HG02943 (cell line): ENCODE results near the gene USP19.
A peak's percentile ranks its signal among the peaks of the same experiment; 100 is the strongest.

Experiments
- ATAC-seq: cut with Tn5 transposase; IDR thresholded peaks from one replicate; pipeline ENCODE4 v1.9.1; 2021; ENCODE audit warnings: mild to moderate bottlenecking, low read depth, moderate library complexity; ENCODE audit not compliant: unreplicated experiment

The USP19 gene, protein sequence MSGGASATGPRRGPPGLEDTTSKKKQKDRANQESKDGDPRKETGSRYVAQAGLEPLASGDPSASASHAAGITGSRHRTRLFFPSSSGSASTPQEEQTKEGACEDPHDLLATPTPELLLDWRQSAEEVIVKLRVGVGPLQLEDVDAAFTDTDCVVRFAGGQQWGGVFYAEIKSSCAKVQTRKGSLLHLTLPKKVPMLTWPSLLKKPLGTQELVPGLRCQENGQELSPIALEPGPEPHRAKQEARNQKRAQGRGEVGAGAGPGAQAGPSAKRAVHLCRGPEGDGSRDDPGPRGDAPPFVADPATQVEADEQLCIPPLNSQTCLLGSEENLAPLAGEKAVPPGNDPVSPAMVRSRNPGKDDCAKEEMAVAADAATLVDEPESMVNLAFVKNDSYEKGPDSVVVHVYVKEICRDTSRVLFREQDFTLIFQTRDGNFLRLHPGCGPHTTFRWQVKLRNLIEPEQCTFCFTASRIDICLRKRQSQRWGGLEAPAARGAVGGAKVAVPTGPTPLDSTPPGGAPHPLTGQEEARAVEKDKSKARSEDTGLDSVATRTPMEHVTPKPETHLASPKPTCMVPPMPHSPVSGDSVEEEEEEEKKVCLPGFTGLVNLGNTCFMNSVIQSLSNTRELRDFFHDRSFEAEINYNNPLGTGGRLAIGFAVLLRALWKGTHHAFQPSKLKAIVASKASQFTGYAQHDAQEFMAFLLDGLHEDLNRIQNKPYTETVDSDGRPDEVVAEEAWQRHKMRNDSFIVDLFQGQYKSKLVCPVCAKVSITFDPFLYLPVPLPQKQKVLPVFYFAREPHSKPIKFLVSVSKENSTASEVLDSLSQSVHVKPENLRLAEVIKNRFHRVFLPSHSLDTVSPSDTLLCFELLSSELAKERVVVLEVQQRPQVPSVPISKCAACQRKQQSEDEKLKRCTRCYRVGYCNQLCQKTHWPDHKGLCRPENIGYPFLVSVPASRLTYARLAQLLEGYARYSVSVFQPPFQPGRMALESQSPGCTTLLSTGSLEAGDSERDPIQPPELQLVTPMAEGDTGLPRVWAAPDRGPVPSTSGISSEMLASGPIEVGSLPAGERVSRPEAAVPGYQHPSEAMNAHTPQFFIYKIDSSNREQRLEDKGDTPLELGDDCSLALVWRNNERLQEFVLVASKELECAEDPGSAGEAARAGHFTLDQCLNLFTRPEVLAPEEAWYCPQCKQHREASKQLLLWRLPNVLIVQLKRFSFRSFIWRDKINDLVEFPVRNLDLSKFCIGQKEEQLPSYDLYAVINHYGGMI (N-terminal part only)

DNA sequence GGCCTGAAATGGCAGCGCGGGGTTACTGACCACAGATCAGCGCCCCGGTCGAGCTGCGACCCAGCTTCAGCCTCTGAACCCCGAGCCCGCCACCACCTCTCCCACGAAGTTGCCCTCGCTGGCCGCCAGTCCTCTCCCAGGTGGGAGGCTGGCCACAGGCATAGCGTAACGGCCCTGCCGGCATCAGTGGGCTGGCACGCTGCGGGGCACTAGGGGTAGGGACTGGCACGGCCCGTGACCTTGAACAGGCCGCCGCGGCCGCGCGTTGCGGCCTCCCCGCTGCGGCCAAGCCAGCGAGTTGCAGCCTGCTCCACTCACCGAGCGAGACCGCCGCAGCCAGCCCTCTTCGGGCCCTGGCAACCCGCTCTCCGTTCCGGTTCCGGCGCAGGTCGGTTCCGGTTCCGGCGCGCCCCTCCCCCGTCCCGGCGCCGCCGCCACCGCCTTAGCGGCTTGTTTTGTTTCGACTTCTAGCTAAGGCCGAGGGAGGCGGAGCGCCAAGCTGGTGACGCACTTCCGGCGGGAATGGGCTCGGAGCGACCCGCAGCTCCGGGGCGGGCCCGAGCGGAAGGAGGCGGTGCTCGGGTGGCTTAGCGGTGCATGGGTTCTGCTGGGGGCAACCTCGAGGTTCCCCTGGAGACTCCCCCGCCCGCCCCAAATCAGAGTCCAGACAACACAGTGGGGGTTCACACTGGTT is at the start of gene USP19:
USP19 (minus strand) TSS at position 386 of the 694 bp plus-strand sequence. CDS start 1,678 bp downstream, outside the sequence.
- ATAC-seq = peak; percentile 87

DNA sequence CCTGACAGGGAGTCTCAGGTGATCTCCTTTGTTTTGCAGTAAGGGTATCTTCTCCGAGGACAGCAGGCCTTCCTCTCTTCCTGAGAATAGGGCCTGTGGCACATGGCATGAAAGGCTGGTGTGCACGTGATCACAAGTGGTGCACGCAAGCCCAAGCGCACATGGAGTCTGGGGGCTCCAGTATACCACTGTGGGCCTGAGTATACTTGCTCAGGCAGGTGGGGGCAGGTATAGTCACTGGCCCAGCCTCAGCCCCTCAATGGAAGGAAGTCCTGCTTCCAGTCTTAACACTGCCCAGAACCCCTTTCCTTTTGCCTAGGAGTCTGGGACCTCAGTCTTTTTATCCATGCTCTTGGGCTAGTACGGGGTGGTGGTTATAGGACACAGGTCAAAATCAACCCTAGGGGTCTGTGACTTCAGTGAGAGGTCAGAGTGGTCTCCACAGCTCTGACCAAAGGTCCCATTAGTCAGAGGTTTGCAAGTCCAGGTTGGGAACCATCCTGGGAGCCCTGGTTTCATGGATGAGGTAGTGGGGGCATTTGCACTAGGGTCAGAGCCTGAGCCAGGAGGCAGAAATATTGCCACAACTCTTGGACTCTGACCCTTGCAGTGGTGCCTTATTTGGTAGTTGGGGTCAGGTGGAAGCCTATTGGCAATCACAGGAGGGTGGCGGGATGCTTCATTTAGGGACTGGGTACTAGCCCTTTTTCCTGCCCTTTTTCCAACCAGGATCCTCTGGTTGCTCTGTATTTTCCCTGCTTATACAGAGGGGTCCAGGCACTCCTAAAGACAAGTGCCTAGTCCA is 46.3 kb upstream of the USP19 start:
- no peak for ATAC-seq

DNA sequence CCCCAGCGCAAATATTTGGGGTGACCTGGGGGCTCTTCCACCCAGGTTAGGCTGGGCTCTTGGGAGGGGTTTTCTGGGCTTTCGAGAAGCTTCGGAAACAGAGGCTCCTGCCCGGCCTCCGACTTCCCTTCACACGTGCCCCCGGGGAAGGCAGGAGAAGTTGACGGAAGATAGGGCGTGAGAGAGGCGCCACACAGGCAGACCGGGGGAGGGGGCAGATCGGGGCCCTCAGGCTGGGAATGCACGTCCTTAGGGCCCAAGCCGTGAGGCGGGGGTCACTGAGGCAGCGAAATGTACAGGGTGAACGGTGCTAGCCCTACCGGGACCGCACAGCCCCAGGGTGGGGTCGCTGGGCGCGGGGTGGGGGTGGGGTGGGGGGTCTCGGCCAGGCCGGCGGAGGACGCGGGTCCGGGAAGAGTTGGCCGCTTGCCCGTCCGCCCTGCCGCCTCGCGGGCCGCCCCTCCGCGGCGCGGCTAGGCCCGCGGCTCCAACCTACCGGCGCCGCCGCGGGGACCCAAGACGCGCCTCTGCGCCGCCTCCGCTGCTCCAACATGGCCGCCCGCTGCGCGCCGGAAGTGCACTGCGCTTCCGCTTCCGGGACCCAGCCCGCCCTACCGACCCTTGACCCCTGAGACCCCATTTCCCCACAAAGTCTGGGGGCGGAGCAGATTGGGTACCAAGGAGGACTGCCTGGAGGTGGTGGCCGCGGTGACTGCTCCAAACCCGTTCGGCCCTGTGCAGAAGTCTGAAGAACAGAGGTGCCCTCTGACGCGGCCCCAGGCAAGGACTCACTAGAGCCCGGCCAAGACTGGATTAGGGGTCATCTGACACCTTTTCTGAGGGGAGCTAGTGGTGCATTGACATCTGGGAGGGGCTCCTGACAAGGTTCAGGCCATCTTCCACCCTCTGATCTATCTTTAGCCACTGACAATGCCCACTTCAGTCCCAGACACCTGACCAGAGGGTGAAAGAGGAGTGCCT is 45.4 kb upstream of the USP19 start, which contains the start of gene CCDC71:
CCDC71 (minus strand) TSS at position 561 of the 981 bp plus-strand sequence. CDS start 2,123 bp downstream, outside the sequence.
- peak; percentile 77 for ATAC-seq

DNA sequence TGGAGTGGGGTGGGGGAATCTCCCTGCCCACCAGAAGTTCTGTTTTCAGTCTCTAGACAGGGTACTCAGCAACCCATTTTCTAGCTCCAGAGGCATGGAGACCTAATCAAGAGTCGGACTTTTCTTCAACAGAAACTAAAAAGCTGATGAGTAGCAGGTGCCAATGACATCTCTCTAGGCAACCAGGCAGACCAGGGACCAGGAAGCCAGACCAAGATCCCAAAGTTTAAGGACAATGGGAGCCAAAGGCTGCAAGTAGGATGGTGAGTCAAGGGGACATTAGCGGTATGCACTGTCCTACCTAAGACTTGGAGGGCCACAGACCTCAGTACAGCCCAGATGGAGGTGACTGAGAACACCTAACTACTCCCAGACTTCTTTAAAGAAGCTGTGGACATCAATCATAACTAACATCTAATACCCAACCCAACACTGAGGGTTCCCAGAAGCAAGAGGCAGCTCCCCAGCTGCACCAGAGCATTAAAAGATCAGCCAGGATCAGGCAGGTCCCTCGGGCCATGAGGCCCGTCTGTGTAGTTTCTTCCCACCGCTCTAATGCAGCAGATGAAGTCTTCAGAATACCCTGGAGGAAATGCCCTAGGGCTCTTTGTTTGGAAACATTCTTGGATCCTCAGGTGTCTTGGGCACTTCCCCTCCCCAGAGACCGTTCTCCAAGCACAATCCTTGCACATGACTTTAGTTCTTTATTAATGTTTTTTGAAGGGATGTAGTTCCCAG is 44.5 kb upstream of the USP19 start:
- no peak for ATAC-seq

DNA sequence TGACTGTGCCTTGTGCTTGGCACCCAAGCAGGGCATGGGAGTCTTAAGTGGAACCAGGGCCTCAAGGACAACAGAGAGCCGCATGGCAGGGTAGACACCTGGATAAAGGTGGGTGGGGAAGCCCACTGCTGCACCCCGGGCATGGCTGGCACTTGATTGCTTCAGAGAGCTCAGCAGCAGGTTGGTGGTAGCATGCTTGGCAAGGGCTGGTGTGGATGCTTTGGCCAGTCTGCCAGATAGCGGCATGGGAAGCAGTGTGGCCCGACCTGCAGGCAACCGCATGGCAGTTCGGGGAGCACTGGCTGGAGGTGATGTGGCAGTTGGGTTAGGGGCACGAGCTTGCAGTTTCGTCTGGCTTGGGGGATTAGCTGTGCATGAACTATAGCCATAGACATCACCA is 43.0 kb upstream of the USP19 start:
- ATAC-seq = no peak

DNA sequence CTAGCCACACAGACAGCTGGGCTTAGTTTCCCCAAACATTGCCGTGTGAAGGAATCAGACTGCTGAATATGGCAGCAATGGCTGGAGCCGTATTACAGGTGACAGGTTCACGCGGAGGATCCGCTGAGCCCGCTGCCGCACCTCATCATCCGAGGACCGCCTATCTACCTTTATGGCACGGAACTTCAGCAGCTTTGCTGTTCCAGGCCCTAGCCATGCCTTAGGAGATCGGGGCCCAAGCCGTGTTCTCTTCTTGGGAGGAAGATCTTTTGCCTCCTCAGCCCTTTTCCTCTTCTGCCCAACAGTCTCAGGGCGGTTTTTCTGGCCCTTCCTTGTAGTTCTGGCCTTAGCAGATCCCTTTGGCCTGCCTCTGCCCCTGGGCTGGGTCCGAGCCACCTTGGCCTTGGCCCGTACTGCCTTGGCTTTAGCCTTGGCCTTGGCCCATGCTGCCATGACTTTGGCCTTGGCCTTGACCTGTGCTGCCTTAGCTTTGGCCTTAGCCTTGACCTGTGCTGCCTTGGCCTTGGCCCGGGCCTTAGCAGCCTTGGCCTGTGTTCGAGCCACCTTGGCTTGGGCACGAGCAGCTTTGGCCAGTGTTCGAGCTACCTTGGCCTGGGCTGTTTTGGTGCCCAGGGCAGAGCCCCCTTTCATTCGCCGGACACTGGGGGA is 42.3 kb upstream of the USP19 start:
- no peak for ATAC-seq

DNA sequence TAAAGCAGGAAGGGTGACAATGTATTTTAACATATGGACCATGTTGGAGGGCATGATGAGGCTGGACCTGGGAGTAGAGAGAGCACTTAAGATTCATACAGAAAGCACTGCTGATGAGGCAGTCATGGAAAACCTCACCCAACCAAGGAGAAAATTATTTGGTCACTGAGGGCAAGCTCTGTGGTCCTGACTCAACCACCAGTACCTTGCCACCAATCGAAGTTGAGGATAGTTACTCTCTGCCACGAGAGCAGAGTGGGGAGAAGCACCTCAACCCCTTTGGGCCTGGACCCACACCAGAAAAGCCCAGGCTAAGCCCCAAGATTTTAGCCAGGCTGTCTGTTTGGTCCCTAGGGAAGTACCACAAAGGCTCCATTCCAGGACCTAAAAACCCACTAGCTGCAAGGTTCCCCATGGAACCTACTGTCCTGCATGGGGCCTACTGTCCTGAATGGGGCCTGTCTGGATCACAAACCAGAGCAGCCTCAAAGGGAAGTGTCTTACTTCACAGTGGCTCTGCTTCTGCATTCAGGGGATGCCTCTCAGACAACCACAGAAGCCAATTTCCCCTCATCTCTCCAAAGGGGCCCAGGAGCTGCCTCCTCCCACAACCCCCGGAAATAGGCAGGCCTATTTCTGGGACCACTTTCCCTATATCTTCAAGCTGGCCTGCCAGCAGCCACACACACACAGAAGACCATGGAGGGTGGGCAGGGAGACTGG is 41.3 kb upstream of the USP19 start:
- ATAC-seq = no peak

DNA sequence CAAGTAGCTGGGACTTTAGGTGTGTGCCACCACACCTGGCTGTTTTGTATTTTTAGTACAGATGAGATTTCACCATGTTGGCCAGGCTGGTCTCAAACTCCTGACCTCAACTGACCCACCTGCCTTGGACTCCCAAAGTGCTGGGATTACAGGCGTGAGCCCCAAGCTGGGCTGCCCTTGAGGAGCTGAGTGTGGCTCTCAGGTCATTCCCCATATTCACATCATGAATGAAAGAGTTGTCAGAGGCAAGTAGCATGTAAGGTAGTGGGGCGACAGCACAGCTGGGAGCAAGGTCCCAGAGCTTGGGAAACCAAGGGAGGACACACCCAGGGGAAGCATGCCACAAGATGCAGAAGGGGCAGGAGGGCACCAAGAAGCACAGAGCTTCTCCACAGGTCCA is 40.6 kb upstream of the USP19 start:
- ATAC-seq = no peak

DNA sequence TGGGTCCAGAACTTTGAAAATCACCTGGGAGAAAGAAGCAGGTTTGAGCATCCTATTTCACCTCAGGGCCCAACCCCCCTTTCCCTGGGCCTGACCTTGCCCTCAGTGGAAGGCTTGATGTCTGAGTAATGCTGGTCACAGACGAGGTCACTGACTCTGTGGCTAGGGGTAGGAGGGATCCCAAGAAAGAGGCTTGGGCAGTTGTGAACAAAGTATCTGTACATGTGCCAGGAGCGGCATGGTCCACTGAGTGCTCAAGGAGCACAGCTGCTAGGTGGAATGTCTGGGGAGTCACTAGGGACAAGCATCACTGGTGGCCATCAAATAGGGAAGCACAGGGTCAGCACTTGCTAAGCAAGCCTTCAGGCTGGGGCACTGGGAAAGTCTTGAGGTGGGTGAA is 38.2 kb upstream of the USP19 start:
- no peak for ATAC-seq

DNA sequence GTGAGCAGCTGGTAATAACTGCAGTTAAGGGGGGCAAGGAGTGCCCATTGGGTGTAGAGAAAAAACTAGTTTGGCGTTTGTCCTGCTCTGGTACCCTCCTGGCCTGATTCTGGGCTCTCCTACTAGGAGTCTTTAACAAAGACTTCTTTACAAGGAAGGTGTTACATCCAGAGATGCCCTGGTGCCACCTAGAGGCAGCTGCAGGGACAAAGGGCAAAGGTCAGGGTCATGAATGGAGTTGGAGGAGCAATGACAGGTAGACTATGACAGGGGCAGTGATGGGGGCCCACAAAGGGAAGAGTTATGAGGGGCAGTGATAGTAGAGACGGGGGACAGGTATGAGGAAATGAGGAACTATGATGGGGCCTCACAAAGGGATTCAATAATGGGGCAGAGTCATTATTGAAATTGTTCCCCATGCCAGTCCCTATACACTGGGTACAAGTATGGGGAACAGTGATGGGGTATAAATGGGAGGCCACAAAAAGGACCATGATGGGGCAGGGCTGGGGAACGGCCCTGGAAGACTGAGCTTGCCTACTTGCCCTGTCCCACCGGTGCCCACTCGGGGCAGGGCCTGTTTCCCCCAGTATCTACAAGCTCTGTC is 37.6 kb upstream of the USP19 start:
- no peak for ATAC-seq

DNA sequence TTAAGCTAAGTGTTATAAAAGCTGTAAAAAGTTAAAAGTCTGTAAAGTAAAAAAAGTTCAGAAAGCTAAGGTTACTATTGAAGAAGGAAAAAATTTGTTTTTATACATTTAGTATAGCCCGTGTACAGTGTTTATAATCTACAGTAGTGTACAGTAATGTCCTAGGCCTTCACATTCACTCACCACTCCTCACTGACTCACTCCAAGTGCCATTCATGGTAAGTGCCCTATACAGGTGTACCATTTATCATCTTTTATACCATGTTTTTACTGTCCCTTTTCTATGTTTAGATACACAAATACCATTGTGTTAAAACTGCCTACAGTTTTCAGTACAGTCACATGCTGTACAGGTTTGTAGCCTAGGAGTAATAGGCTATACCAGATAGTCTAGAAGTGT is 36.7 kb upstream of the USP19 start:
- no peak for ATAC-seq

DNA sequence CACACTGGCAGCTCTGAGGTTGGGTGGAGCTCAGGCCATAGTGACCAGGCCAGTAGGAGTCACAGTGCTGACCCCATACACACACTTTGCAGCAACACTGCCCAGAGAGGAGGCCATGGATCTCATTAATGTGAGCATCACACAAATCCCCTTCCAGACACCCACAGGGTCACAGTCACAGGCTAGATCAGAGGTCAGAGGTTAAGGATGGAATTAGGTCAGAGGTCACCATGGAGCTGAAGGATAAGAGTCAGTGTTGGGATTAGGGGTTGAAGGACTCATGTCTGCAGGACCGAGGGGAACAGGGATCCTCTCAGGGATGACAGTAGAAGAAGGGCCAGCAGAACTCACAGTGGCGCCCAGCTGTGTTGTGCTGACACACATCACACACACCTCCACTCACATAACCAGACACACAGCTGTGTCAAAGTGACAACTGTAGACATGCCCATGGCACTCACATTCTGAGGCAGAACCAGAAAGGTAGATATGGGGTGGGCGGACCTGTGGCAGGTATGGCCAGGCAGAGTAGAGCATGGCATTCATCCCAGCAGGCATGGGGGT is 32.8 kb upstream of the USP19 start:
- ATAC-seq = no peak

DNA sequence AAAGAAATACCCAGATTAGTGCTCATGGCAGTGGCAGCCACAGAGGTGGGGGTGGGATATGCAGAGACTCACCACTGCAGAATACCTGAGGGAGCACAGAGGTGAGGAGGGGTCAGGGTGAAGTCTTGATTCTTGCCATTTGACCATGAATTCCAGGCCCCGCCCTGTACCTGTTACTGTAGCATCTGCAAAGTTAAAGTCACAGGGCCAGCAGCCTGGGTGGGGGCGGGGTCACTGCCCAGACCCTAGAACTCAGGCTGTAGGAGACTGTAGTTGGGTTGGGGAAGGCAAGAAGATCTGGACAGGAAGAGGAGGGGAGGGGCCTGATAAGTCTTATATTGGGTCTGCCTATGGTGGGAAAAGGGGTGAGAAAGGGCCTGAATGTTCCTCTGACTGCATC is 31.0 kb upstream of the USP19 start:
- ATAC-seq = no peak

DNA sequence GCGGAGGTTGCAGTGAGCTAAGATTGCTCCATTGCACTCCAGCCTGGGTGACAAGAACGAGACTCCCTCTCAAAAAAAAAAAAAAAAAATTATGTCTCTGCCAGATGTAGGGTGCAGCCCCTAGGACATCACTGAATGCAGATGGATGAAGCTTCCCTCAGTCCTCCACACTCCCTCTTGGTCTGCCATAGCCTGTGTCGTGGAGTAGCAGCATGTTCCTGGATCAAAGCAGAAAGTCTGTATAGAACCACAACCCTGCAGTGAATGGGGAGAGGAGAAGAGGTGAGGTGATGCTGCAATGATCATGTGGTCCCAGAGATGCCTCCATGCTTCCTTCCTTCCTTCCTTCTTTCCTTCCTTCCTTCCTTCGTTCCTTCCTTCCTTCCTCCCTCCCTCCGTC is 27.5 kb upstream of the USP19 start:
- ATAC-seq = no peak

DNA sequence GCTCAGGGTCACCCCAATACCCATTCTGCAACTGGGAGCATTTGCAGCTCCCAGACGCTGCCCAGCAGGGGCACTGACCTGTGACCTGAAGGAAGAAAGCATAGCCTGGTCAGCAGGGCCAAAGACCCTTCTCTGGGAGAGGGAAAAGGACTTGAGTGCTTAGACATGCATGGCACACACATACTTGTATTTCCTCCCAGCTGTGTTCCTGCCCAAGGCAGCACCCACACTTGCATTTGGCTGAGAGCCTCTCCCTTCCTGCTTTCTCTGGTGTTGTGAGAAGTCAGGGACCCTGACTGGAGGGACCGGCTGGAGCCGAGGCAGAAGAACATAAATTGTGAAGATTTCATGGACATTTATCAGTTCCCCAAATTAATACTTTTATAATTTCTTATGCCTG is 19.5 kb upstream of the USP19 start:
- ATAC-seq = no peak

DNA sequence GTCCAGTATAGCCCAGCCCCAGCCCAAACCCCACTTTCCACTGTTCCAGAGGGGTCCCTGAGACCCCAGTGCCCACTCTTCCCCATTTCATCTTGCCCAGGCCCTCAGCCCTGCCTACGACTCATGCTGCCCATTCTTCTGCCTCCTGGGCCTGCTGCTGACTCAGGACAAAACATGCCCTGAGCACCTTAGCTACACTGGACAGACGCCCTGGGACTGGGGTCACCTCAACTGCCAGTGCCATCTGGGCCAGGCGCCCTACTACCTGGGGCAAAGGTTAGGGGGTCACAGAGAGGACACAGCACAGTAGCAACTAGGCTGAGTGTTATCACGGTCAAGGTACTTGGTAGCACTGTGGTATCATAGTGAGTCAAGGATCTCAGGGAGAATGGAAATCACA is 14.9 kb upstream of the USP19 start:
- ATAC-seq = no peak
